Suprapubic skin (tissue), 3 donors: Measurements from ENCODE around the gene TRIM2.

Experiments used
- POLR2A ChIP-seq, 2 donors: fragments of 450-650 bp; IDR thresholded peaks; one replicate each; pipeline ENCODE4 v1.6.1; 2017; ENCODE audit warnings: antibody characterized with exemption in 2 of 2, mild to moderate bottlenecking in 2 of 2, moderate library complexity in 2 of 2
- TF ChIP-seq, protein P1 (sequence below), 2 donors: fragments of 200-600 bp in 1 of 2; fragments of 450-650 bp in 1 of 2; sonication (generic) in 1 of 2; IDR thresholded peaks; one replicate each; pipeline ENCODE4 v1.5.1; 2016 to 2019; ENCODE audit warnings: antibody characterized with exemption in 2 of 2, mild to moderate bottlenecking in 1 of 2, moderate library complexity in 1 of 2

DNA sequence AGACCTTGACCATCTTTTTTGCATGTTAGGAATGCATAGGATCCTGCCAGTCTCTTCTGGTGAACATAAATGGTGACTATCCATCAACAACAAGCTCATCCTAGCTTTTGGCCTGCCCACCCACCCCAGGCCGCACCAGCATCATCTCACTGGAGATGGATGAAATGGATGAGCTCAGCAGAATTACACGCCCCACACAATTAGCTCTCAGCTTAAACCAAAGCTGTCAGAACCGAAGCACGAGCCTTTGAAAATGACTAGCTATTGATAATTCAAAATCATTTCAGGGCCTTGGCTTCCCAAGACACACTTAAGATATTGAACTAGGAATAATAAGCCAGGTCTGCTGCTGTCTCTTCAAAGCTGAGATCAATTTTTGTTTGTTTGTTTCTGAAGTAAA, 77.8 kb downstream of the TRIM2 start:
- TF ChIP-seq, protein P1, sequence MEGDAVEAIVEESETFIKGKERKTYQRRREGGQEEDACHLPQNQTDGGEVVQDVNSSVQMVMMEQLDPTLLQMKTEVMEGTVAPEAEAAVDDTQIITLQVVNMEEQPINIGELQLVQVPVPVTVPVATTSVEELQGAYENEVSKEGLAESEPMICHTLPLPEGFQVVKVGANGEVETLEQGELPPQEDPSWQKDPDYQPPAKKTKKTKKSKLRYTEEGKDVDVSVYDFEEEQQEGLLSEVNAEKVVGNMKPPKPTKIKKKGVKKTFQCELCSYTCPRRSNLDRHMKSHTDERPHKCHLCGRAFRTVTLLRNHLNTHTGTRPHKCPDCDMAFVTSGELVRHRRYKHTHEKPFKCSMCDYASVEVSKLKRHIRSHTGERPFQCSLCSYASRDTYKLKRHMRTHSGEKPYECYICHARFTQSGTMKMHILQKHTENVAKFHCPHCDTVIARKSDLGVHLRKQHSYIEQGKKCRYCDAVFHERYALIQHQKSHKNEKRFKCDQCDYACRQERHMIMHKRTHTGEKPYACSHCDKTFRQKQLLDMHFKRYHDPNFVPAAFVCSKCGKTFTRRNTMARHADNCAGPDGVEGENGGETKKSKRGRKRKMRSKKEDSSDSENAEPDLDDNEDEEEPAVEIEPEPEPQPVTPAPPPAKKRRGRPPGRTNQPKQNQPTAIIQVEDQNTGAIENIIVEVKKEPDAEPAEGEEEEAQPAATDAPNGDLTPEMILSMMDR (IDR thresholded peaks at IDR 0.05): no peak
- TF ChIP-seq POLR2A (IDR thresholded peaks at IDR 0.05): no peak
